ENCODE results near the gene ERICH2. TPM values are rescaled to one million over a fixed set of nuclear protein-coding genes. Genes with fewer than 3 reads are reported as not detected.

ERICH2 gene
- total RNA-seq, 1 experiment from 2014 or later = 2.1 TPM

GRCh38 chr2:170829036-170829435, 58.9 kb downstream of the ERICH2 start:
- in situ Hi-C loops (cut with HindIII; ENCODE audit: low sequenced_read_pairs) = no loop called here
- DNase-seq (ENCODE audit: low spot score) = no peak

DNA sequence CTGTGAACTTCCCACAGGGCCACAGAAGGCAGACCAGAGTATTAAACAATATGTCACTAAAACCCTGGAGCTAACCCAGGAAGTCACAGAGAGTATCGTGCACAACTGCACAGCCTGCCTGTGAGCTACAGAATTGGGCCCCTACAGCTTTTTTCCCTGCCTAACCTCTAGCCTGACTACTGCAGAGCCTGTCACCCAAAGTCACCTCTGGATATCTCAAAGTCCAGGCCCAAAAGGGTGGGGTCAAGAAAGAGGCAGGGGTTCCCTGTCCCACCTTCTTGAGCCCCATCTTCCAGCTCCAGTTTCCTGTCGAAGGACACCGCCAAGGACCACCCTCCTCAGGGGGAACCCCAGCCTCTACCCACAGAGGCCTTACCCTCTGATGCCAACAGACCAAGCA, 60.0 kb downstream of the ERICH2 start:
- no peak for DNase-seq (ENCODE audit: low spot score)
- in situ Hi-C loops (cut with HindIII; ENCODE audit: low sequenced_read_pairs) = no loop called here

DNA sequence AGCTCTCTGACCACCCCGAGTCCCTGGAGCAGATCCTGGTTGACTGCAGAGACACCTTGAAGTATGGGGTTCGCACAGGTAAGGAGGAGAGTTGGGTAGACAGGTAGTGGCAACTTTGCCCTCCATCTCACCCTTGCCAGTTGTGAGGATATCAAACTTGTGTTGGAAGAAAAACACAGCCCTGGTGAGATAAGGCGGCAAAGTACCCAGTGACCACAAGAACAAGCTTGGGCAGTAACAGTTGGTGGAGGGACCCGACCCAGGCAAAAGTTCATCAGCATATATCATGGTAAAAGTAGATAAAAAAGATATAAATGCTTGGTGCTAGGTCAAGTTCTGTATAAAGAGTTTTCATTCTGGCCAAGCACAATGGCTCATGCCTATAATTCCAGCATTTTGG, 60.9 kb downstream of the ERICH2 start:
- in situ Hi-C loops (cut with HindIII; ENCODE audit: low sequenced_read_pairs) = no loop called here

DNA sequence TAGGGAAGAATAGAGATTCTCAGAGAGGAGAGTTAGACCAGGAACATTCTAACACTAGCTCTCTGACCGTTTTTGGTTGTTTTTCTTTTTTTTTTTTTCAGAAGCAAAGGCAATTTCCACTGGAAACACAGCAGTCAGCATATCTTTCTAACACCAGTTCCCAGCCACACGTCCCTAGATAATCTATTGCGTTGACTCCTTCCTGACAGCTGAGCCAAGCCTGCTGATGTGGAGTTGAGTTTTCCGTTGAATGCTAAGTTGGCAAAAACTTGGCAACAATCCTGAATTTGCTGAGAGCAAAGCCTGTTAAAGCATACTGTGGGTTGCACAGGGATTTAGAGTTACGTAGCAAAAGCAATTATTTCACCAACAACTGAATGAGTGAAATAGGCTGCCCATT, 65.8 kb downstream of the ERICH2 start:
- DNase-seq (ENCODE audit: low spot score) = no peak
- in situ Hi-C loops (cut with HindIII; ENCODE audit: low sequenced_read_pairs) = no loop called here

More for the DNA sequence above, 60.9 kb downstream of the ERICH2 start:
- no peak for DNase-seq (ENCODE audit: low spot score)

DNA sequence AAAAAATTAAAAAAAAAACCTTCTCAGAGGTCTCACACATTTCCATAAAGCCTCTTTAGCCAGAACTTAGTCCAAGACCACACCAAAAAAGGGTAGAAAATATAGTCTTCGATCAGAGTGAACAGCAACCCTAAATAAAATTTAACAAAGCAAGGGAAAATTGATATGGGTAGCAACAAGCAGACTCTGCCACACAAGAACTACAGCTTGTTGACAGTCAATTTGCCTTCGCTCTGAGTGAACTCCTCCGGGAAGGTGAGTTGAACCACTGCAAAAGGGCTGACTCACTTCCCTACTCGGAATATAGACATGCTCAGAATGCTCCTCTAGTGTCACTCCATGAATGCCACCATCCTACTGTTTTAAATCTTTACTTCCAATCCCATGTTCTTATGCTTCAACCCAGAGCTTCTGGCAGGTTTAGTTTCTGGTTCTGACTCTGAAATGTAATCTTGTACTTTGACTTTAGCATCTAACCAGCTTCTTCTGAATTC, 70.6 kb downstream of the ERICH2 start:
- DNase-seq (ENCODE audit: low spot score) = no peak
- in situ Hi-C loops (cut with HindIII; ENCODE audit: low sequenced_read_pairs) = no loop called here

DNA sequence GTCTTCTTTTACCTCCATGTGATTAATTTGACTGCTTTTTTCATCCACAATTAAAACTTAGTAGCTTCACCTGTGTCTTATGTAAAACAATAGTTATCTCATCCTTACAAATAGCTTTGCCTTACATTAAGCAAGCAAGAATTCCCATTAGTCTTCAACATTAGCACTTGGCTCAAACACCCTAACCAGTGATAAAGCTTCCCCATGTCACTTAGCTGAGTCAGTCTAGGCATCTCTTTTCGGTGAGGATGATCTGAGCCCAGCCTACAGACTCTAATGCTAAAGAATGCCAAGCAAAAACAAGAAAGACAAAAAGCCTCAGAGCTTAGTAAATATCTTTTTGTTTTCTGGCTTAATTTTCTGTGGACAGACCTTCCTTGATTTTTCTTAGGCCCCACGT, 72.6 kb downstream of the ERICH2 start:
- in situ Hi-C loops (cut with HindIII; ENCODE audit: low sequenced_read_pairs) = no loop called here
- no peak for DNase-seq (ENCODE audit: low spot score)

DNA sequence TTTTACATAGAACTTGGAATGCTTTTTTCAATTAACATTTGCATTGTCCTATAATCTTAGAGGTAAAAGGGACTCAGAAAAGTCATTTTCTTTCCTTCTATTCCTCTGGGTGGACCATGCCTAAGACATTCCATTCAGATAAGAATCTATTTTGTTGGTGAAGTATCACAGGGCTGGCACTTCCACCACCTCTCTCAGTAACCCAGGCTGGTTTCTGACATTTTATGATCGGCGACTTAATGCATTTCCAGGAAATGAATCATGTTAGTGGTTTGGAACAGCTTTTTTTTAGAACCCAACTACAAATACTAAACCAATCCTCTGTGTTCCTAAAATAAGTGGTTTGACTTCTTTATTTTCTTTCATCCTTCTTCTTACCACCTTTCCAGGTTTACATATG, 73.5 kb downstream of the ERICH2 start:
- in situ Hi-C loops (cut with HindIII; ENCODE audit: low sequenced_read_pairs) = no loop called here
- no peak for DNase-seq (ENCODE audit: low spot score)

- DNase-seq (ENCODE audit: low spot score) = no peak
- in situ Hi-C loops (cut with HindIII; ENCODE audit: low sequenced_read_pairs) = no loop called here
Observed at GRCh38 chr2:170845343-170845742, 75.2 kb downstream of the ERICH2 start.

DNA sequence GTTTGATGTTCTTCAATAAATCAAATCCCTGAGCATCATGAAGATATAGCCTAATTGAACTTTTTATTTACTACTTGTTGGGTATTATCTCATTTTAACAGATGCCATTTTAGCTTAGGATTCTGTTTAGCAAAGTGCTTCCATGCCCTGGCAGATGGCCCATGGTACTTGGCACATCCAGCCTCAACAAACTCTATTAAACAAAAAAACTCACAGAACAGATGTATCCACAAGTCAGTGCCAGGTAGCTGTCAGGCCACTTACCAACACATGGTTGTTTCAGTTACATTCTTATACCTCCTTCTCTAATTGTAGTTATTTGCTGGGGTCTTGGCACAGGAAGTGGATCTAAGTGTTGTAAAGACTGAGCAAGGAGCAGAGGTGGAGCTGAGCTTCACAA, 76.1 kb downstream of the ERICH2 start:
- no peak for DNase-seq (ENCODE audit: low spot score)
- in situ Hi-C loops (cut with HindIII; ENCODE audit: low sequenced_read_pairs) = no loop called here

GRCh38 chr2:170847716-170848115, 77.5 kb downstream of the ERICH2 start:
- DNase-seq (ENCODE audit: low spot score) = no peak
- in situ Hi-C loops (cut with HindIII; ENCODE audit: low sequenced_read_pairs) = no loop called here

Other genes starting within 250 kb of the ERICH2 start
- gene SP5, start 55.0 kb upstream of the ERICH2 start, total RNA-seq (2014; rRNA removed; shearing (Covaris generic)) = not detected in 2 replicates
- 52.5 and 58.6 TPM in 2 replicates for gene GAD1, start 46.5 kb downstream of the ERICH2 start, total RNA-seq (2014; rRNA removed; shearing (Covaris generic))
- 40.5 and 67.1 TPM in 2 replicates for gene GORASP2, start 158.9 kb downstream of the ERICH2 start, total RNA-seq (2014; rRNA removed; shearing (Covaris generic))